HG02884 (cell line): Measurements from ENCODE around the gene DPY19L3.
A peak's percentile ranks its signal among the peaks of the same experiment; 100 is the strongest.
"Not testable (repeated sequence)": the region's sequence is repeated elsewhere in the genome, so short reads cannot be mapped to it uniquely, and the experiment has no call there.

ENCODE experiments used
- ATAC-seq: cut with Tn5 transposase; IDR thresholded peaks from one replicate; pipeline ENCODE4 v1.9.1; 2021; ENCODE audit warnings: mild to moderate bottlenecking, moderate library complexity; ENCODE audit not compliant: unreplicated experiment

The DPY19L3 gene

GRCh38 chr19:32405431-32406160 is at the start of gene DPY19L3:
Gene DPY19L3 (plus strand): TSS chr19:32405770. CDS start chr19:32408254, 2,484 bp downstream.
- peak; percentile 96 for ATAC-seq

GRCh38 chr19:32357720-32358119 is 47.9 kb upstream of the DPY19L3 start:
- ATAC-seq: no peak

- no peak for ATAC-seq
Observed at GRCh38 chr19:32358321-32358720, 47.2 kb upstream of the DPY19L3 start.

- ATAC-seq: no peak
Observed at GRCh38 chr19:32359581-32359980, 46.0 kb upstream of the DPY19L3 start.

- ATAC-seq: no peak
Observed at GRCh38 chr19:32361574-32362317, 43.8 kb upstream of the DPY19L3 start.

GRCh38 chr19:32362318-32362691 is 43.3 kb upstream of the DPY19L3 start:
- no peak for ATAC-seq

- no peak for ATAC-seq
Observed at GRCh38 chr19:32363175-32363574, 42.4 kb upstream of the DPY19L3 start.

- ATAC-seq: no peak
Observed at GRCh38 chr19:32363632-32364031, 41.9 kb upstream of the DPY19L3 start.

- ATAC-seq: no peak
Observed at GRCh38 chr19:32364040-32364439, 41.5 kb upstream of the DPY19L3 start.

GRCh38 chr19:32367063-32367462 is 38.5 kb upstream of the DPY19L3 start:
- no peak for ATAC-seq

- ATAC-seq: no peak
Observed at GRCh38 chr19:32367948-32368536, 37.5 kb upstream of the DPY19L3 start.

GRCh38 chr19:32368787-32369186 is 36.8 kb upstream of the DPY19L3 start:
- no peak for ATAC-seq

GRCh38 chr19:32372726-32373517 is 32.6 kb upstream of the DPY19L3 start:
- no peak for ATAC-seq

- no peak for ATAC-seq
Observed at GRCh38 chr19:32373585-32374295, 31.8 kb upstream of the DPY19L3 start.

- ATAC-seq: not testable (repeated sequence)
Observed at GRCh38 chr19:32374362-32374761, 31.2 kb upstream of the DPY19L3 start.

GRCh38 chr19:32377088-32377487 is 28.5 kb upstream of the DPY19L3 start:
- ATAC-seq: not testable (repeated sequence)

GRCh38 chr19:32380269-32380668 is 25.3 kb upstream of the DPY19L3 start:
- no peak for ATAC-seq

GRCh38 chr19:32387701-32388392 is 17.7 kb upstream of the DPY19L3 start:
- no peak for ATAC-seq

GRCh38 chr19:32388393-32388855 is 17.1 kb upstream of the DPY19L3 start:
- no peak for ATAC-seq

- no peak for ATAC-seq
Observed at GRCh38 chr19:32392901-32393300, 12.7 kb upstream of the DPY19L3 start.
